ENCODE measurements around the gene HLA-DQB2. TPM values are rescaled to one million over a fixed set of nuclear protein-coding genes. Genes with fewer than 3 reads are reported as not detected.

The HLA-DQB2 gene
- polyA plus RNA-seq, 1 donor (not counting 4 experiments of a cell fraction or from before 2014, with no cell fraction given) = not detected

DNA sequence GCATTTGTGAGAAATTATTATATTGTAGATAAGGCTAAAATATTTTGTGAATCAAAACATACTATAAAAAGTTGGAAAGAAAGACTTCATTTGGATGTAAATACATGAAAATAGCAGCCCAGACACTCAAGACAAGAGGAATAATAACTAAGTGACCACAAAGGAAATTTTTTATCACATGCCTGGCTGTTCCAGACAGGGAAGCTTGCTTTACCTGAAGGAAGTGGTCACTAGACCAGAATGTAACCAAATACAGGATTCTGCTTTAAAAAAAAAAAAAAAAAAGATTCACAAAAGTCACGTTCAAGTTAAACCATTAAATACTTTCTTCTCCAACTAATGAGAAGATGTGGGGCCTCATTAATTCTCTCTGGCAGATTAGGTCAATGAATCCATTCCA lies 9.3 kb upstream of the HLA-DQB2 start:
- TF ChIP-seq, protein P1, sequence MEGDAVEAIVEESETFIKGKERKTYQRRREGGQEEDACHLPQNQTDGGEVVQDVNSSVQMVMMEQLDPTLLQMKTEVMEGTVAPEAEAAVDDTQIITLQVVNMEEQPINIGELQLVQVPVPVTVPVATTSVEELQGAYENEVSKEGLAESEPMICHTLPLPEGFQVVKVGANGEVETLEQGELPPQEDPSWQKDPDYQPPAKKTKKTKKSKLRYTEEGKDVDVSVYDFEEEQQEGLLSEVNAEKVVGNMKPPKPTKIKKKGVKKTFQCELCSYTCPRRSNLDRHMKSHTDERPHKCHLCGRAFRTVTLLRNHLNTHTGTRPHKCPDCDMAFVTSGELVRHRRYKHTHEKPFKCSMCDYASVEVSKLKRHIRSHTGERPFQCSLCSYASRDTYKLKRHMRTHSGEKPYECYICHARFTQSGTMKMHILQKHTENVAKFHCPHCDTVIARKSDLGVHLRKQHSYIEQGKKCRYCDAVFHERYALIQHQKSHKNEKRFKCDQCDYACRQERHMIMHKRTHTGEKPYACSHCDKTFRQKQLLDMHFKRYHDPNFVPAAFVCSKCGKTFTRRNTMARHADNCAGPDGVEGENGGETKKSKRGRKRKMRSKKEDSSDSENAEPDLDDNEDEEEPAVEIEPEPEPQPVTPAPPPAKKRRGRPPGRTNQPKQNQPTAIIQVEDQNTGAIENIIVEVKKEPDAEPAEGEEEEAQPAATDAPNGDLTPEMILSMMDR (optimal IDR thresholded peaks at IDR 0.05 in 1 of 3, IDR thresholded peaks at IDR 0.05 in 1 of 3, conservative IDR thresholded peaks at IDR 0.05 in 1 of 3; ENCODE audit: extremely low read depth in 1 of 3, insufficient read depth in 2 of 3, low read length in 3 of 3) = no peak
- TF ChIP-seq EZH2 (IDR thresholded peaks at IDR 0.05; ENCODE audit: low read length) = no peak

DNA sequence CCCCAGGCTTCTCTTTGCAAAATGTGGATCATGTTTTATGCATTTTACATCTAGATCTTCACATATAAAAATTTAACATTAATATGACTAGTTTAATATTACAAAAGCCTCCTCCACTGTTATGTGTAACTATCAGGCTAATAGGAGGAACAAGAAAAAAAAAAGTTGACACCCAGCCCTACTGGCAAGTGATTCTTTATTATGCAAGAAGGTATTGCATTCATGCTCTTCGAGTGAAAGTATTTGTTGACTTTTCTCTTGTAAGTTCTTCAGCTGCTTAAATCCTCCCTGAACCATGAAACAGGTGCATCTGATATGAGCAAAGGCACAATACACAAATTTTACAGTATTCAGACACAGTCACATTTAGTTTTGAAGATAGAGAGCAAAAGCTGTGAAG lies 716 bp upstream of the HLA-DQB2 start:
- TF ChIP-seq, protein P1 (optimal IDR thresholded peaks at IDR 0.05 in 1 of 3, IDR thresholded peaks at IDR 0.05 in 1 of 3, conservative IDR thresholded peaks at IDR 0.05 in 1 of 3; ENCODE audit: extremely low read depth in 1 of 3, insufficient read depth in 2 of 3, low read length in 3 of 3) = no peak
- no peak for TF ChIP-seq EZH2 (IDR thresholded peaks at IDR 0.05; ENCODE audit: low read length)

More for the DNA sequence above, 9.3 kb upstream of the HLA-DQB2 start:
- Histone ChIP-seq H3K36me3 (ENCODE audit: control insufficient read depth in 2 of 2, extremely low read depth in 1 of 2, insufficient read depth in 2 of 2, low read length in 2 of 2) (no peaks in the 10 kb centered on the region), H3K4me3 (ENCODE audit: control insufficient read depth in 2 of 3, extremely low read depth in 1 of 3, insufficient read depth in 2 of 3, low read depth in 1 of 3, low read length in 3 of 3) (no peak overlapping the region), H2AFZ (ENCODE audit: control insufficient read depth, low read length) (no peak overlapping the region), H3K4me1 (ENCODE audit: control insufficient read depth, extremely low read depth, insufficient read depth, low read length) (peaks cover 21% of the 10 kb centered on the region), H3K79me2 (ENCODE audit: control insufficient read depth, insufficient read depth, low read length) (no peaks in the 10 kb centered on the region), H3K4me2 (ENCODE audit: control insufficient read depth, extremely low read depth, insufficient read depth, low read depth, low read length) (no peak overlapping the region), H3K9me3 (ENCODE audit: control insufficient read depth, low read depth, low read length) (no peaks in the 10 kb centered on the region), H4K20me1 (ENCODE audit: control insufficient read depth, extremely low read depth, insufficient read depth, low read length) (no peaks in the 10 kb centered on the region), H3K27ac (ENCODE audit: control insufficient read depth, insufficient read depth, low read length) (no peak overlapping the region), H3K9ac (ENCODE audit: control insufficient read depth, extremely low read depth, insufficient read depth, low read length) (no peak overlapping the region), H3K27me3 (ENCODE audit: control insufficient read depth, extremely low read depth, insufficient read depth, low read length) (no peaks in the 10 kb centered on the region), H3K9me1 (ENCODE audit: control insufficient read depth, extremely low read depth, insufficient read depth, low read length) (no peaks in the 10 kb centered on the region)
- DNase-seq (ENCODE audit: low read depth, low spot score) (no peak), FAIRE-seq (no peak)
- dilution Hi-C loops (cut with MboI; ENCODE audit: extremely low pct_ligation_motif_present, low sequenced_read_pairs) = no loop called here

More for the DNA sequence above, 716 bp upstream of the HLA-DQB2 start:
- DNase-seq (ENCODE audit: low read depth, low spot score) (no peak), FAIRE-seq (no peak)
- Histone ChIP-seq H3K36me3 (ENCODE audit: control insufficient read depth in 2 of 2, extremely low read depth in 1 of 2, insufficient read depth in 2 of 2, low read length in 2 of 2) (no peaks in the 10 kb centered on the region), H3K9me1 (ENCODE audit: control insufficient read depth, extremely low read depth, insufficient read depth, low read length) (no peaks in the 10 kb centered on the region), H4K20me1 (ENCODE audit: control insufficient read depth, extremely low read depth, insufficient read depth, low read length) (no peaks in the 10 kb centered on the region), H3K79me2 (ENCODE audit: control insufficient read depth, insufficient read depth, low read length) (no peaks in the 10 kb centered on the region), H3K9me3 (ENCODE audit: control insufficient read depth, low read depth, low read length) (no peaks in the 10 kb centered on the region), H3K4me3 (ENCODE audit: control insufficient read depth in 2 of 3, extremely low read depth in 1 of 3, insufficient read depth in 2 of 3, low read depth in 1 of 3, low read length in 3 of 3) (no peak overlapping the region), H3K4me2 (ENCODE audit: control insufficient read depth, extremely low read depth, insufficient read depth, low read depth, low read length) (no peak overlapping the region), H2AFZ (ENCODE audit: control insufficient read depth, low read length) (no peak overlapping the region), H3K27ac (ENCODE audit: control insufficient read depth, insufficient read depth, low read length) (no peak overlapping the region), H3K27me3 (ENCODE audit: control insufficient read depth, extremely low read depth, insufficient read depth, low read length) (peaks cover 22% of the 10 kb centered on the region), H3K9ac (ENCODE audit: control insufficient read depth, extremely low read depth, insufficient read depth, low read length) (no peak overlapping the region), H3K4me1 (ENCODE audit: control insufficient read depth, extremely low read depth, insufficient read depth, low read length) (no peaks in the 10 kb centered on the region)
- dilution Hi-C loops (cut with MboI; ENCODE audit: extremely low pct_ligation_motif_present, low sequenced_read_pairs) = no loop called here
